H9 (cell line): ENCODE data around the gene ZNF423. TPM values are rescaled to one million over a fixed set of nuclear protein-coding genes. Genes with fewer than 3 reads are reported as not detected.

ENCODE experiments used
- DNase-seq: peaks from one replicate; pipeline ENCODE4 v3.0.0-alpha.2; 2017
- H2AFZ ChIP-seq: one replicate; pipeline ENCODE4 v1.6.1; 2013; ENCODE audit warnings: mild to moderate bottlenecking, low read length, control low read depth, moderate library complexity
- H2AK5ac ChIP-seq: 2 replicates; pipeline ENCODE4 v1.6.1; 2013; ENCODE audit warnings: low read length, control low read depth, mixed read lengths; ENCODE audit not compliant: insufficient read length
- H2BK120ac ChIP-seq: one replicate; pipeline ENCODE4 v1.6.1; 2013; ENCODE audit warnings: low read depth, mild to moderate bottlenecking, low read length, control low read depth, inconsistent platforms; ENCODE audit not compliant: poor library complexity, severe bottlenecking
- H2BK12ac ChIP-seq: 2 replicates; pipeline ENCODE4 v1.6.1; 2013; ENCODE audit warnings: low read length, control low read depth, mixed read lengths, low read depth; ENCODE audit not compliant: insufficient read length
- H2BK15ac ChIP-seq: 2 replicates; pipeline ENCODE4 v1.6.1; 2013; ENCODE audit warnings: low read depth, low read length, control low read depth
- H2BK20ac ChIP-seq: one replicate; pipeline ENCODE4 v1.6.1; 2013; ENCODE audit warnings: low read depth, mild to moderate bottlenecking, low read length, control low read depth, inconsistent platforms; ENCODE audit not compliant: poor library complexity, severe bottlenecking
- H2BK5ac ChIP-seq: 2 replicates; pipeline ENCODE4 v1.6.1; 2013; ENCODE audit warnings: low read length, control low read depth, mixed read lengths; ENCODE audit not compliant: insufficient read length
- H3K14ac ChIP-seq: 2 replicates; pipeline ENCODE4 v1.6.1; 2013; ENCODE audit warnings: low read length, control low read depth; ENCODE audit not compliant: insufficient read depth
- H3K18ac ChIP-seq: 2 replicates; pipeline ENCODE4 v1.6.1; 2013; ENCODE audit warnings: low read depth, mild to moderate bottlenecking, mixed read lengths, low read length, control low read depth; ENCODE audit not compliant: insufficient read length
- H3K23ac ChIP-seq: 2 replicates; pipeline ENCODE4 v1.6.1; 2013; ENCODE audit warnings: low read length, control low read depth, mixed read lengths, low read depth; ENCODE audit not compliant: insufficient read length
- H3K23me2 ChIP-seq: 2 replicates; pipeline ENCODE4 v1.6.1; 2013; ENCODE audit warnings: low read depth, mild to moderate bottlenecking, mixed read lengths, low read length, control low read depth; ENCODE audit not compliant: insufficient read length, poor library complexity, severe bottlenecking
- H3K27ac ChIP-seq: 2 replicates; pipeline ENCODE4 v1.5.1; 2013; ENCODE audit warnings: low read length, control low read depth, mixed read lengths, low read depth; ENCODE audit not compliant: insufficient read length
- H3K27me3 ChIP-seq: 2 replicates; pipeline ENCODE4 v1.6.1; 2013; ENCODE audit warnings: low read length, control low read depth, inconsistent platforms; ENCODE audit not compliant: insufficient read depth
- H3K4ac ChIP-seq: 2 replicates; pipeline ENCODE4 v1.6.1; 2013; ENCODE audit warnings: low read depth, mild to moderate bottlenecking, control low read depth, inconsistent platforms, low read length, moderate library complexity
- H3K4me1 ChIP-seq: 2 replicates; pipeline ENCODE4 v1.6.1; 2013; ENCODE audit warnings: low read length, control low read depth, inconsistent platforms; ENCODE audit not compliant: insufficient read depth
- H3K4me2 ChIP-seq: 2 replicates; pipeline ENCODE4 v1.6.1; 2013; ENCODE audit warnings: low read length, control low read depth, mixed read lengths; ENCODE audit not compliant: insufficient read length, insufficient read depth
- H3K56ac ChIP-seq: 2 replicates; pipeline ENCODE4 v1.6.1; 2013; ENCODE audit warnings: low read depth, mild to moderate bottlenecking, mixed read lengths, low read length, control low read depth; ENCODE audit not compliant: insufficient read length
- H3K79me1 ChIP-seq: 2 replicates; pipeline ENCODE4 v1.6.1; 2013; ENCODE audit warnings: low read depth, mild to moderate bottlenecking, moderate library complexity, low read length, control low read depth, inconsistent platforms; ENCODE audit not compliant: insufficient read depth, poor library complexity, severe bottlenecking
- H3K79me2 ChIP-seq: 2 replicates; pipeline ENCODE4 v1.6.1; 2013; ENCODE audit warnings: low read length, control low read depth, inconsistent platforms; ENCODE audit not compliant: insufficient read depth
- H3K9ac ChIP-seq: 2 replicates; pipeline ENCODE4 v1.6.1; 2013; ENCODE audit warnings: low read length, control low read depth, mixed read lengths; ENCODE audit not compliant: insufficient read length; ENCODE audit errors: extremely low read depth
- H3K9me3 ChIP-seq: one replicate; pipeline ENCODE4 v1.6.1; 2013; ENCODE audit warnings: low read depth, low read length, inconsistent platforms; ENCODE audit not compliant: control insufficient read depth
- H3T11ph ChIP-seq: one replicate; pipeline ENCODE4 v1.6.1; 2013; ENCODE audit warnings: mild to moderate bottlenecking, low read length, control low read depth, inconsistent platforms
- H4K20me1 ChIP-seq: one replicate; pipeline ENCODE4 v1.6.1; 2013; ENCODE audit not compliant: control insufficient read depth, insufficient read length, insufficient read depth
- H4K5ac ChIP-seq: 2 replicates; pipeline ENCODE4 v1.6.1; 2013; ENCODE audit warnings: low read depth, mild to moderate bottlenecking, mixed read lengths, low read length, control low read depth; ENCODE audit not compliant: insufficient read length
- H4K8ac ChIP-seq: replicated peaks from 2 replicates; pipeline ENCODE4 v1.6.1; 2013; ENCODE audit warnings: low read length, control low read depth, mixed read lengths, low read depth; ENCODE audit not compliant: insufficient read length
- H4K91ac ChIP-seq: 2 replicates; pipeline ENCODE4 v1.6.1; 2013; ENCODE audit warnings: low read depth, mild to moderate bottlenecking, moderate library complexity, mixed read lengths, low read length, control low read depth; ENCODE audit not compliant: insufficient read length
- H3K27ac Mint-ChIP-seq, 3 experiments: 2 replicates in 2 of 3; 3 replicates in 1 of 3; pipeline ENCODE4 v1.8.0; 2020 to 2021; ENCODE audit warnings: mixed read lengths in 3 of 3, mild to moderate bottlenecking in 1 of 3, moderate library complexity in 1 of 3
- H3K27me3 Mint-ChIP-seq: 2 replicates; pipeline ENCODE4 v1.8.0; 2021; ENCODE audit warnings: low read depth, mild to moderate bottlenecking, moderate library complexity, mixed read lengths
- H3K36me3 Mint-ChIP-seq, 3 experiments: 2 replicates in 2 of 3; 3 replicates in 1 of 3; pipeline ENCODE4 v1.8.0; 2020 to 2021; ENCODE audit warnings: low read depth in 3 of 3, mixed read lengths in 3 of 3; ENCODE audit not compliant: insufficient read depth in 1 of 3
- H3K4me1 Mint-ChIP-seq, 2 experiments: 2 replicates each; pipeline ENCODE4 v1.8.0; 2020; ENCODE audit warnings: mixed read lengths in 2 of 2
- H3K4me3 Mint-ChIP-seq, 2 experiments: 2 replicates in 1 of 2; 3 replicates in 1 of 2; pipeline ENCODE4 v1.8.0; 2020 to 2021; ENCODE audit warnings: mild to moderate bottlenecking in 2 of 2, mixed read lengths in 2 of 2, moderate library complexity in 1 of 2
- H3K9me3 Mint-ChIP-seq, 2 experiments: 2 replicates in 1 of 2; 3 replicates in 1 of 2; pipeline ENCODE4 v1.8.0; 2020; ENCODE audit warnings: mild to moderate bottlenecking in 2 of 2, mixed read lengths in 2 of 2, moderate library complexity in 1 of 2
- WGBS: extraction: QIAGEN DNeasy Blood & Tissue Kit; methylation state at CpG from one replicate; pipeline ENCODE4 v1.1.7; 2013; ENCODE audit warnings: missing lambda C conversion rate, low lambda C conversion rate, mixed read lengths; ENCODE audit not compliant: insufficient read length; ENCODE audit errors: extremely low coverage; 5-methylcytosine and 5-hydroxymethylcytosine counted together
- total RNA-seq: library from RNA; stranded (reverse); gene quantifications from 2 replicates; pipeline ENCODE4 v1.2.1, GENCODE V29; 2021
- TF ChIP-seq, protein P1 (sequence below): fragments of 200-600 bp; sonication (generic); conservative IDR thresholded peaks from 3 replicates; pipeline ENCODE4 v1.8.0; 2021; ENCODE audit warnings: antibody characterized with exemption, mild to moderate bottlenecking

Gene ZNF423
- total RNA-seq, 1 experiment from 2014 or later: 51.5 TPM

GRCh38 chr16:49567950-49568349 is 288.0 kb downstream of the ZNF423 start:
- H3K18ac ChIP-seq: no peak overlapping the region
- WGBS: no CpG with 5 or more reads among the region's 1 CpG
- H3K4ac ChIP-seq: no peak overlapping the region
- H2AFZ ChIP-seq: no peak overlapping the region
- no peak for DNase-seq
- no peak overlapping the region for H2BK15ac ChIP-seq
- Mint-ChIP-seq H3K4me1 (peaks cover 33 to 52% of the 10 kb centered on the region in 2 experiments), H3K27me3 (peaks cover 2% of the 10 kb centered on the region; the same call in 1 of the 2 replicates), H3K4me3 (no peak overlapping the region), H3K36me3 (peaks cover 6 to 14% (median 6%) of the 10 kb centered on the region in 3 experiments), H3K9me3 (no peaks in the 10 kb centered on the region), H3K27ac (0 out of 7 replicates have a peak overlapping the region, but pooled peaks of 1 of the 3 experiments have one; percentile 34)
- no peaks in the 10 kb centered on the region for H3K27me3 ChIP-seq
- H3K23ac ChIP-seq: no peak overlapping the region
- no peaks in the 10 kb centered on the region for H3K9me3 ChIP-seq
- H3K56ac ChIP-seq: no peak overlapping the region
- no peak overlapping the region for H2BK12ac ChIP-seq
- H3K4me1 ChIP-seq: peaks cover 7% of the 10 kb centered on the region
- H3T11ph ChIP-seq: no peak overlapping the region
- no peak overlapping the region for H4K8ac ChIP-seq
- no peak overlapping the region for H3K4me2 ChIP-seq
- H4K20me1 ChIP-seq: no peaks in the 10 kb centered on the region
- H3K9ac ChIP-seq: no peak overlapping the region
- no peak overlapping the region for H3K14ac ChIP-seq
- H2BK120ac ChIP-seq: no peak overlapping the region
- no peaks in the 10 kb centered on the region for H3K79me1 ChIP-seq
- TF ChIP-seq, protein P1, sequence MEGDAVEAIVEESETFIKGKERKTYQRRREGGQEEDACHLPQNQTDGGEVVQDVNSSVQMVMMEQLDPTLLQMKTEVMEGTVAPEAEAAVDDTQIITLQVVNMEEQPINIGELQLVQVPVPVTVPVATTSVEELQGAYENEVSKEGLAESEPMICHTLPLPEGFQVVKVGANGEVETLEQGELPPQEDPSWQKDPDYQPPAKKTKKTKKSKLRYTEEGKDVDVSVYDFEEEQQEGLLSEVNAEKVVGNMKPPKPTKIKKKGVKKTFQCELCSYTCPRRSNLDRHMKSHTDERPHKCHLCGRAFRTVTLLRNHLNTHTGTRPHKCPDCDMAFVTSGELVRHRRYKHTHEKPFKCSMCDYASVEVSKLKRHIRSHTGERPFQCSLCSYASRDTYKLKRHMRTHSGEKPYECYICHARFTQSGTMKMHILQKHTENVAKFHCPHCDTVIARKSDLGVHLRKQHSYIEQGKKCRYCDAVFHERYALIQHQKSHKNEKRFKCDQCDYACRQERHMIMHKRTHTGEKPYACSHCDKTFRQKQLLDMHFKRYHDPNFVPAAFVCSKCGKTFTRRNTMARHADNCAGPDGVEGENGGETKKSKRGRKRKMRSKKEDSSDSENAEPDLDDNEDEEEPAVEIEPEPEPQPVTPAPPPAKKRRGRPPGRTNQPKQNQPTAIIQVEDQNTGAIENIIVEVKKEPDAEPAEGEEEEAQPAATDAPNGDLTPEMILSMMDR: no peak
- H3K27ac ChIP-seq: no peak overlapping the region
- no peaks in the 10 kb centered on the region for H3K79me2 ChIP-seq
- no peak overlapping the region for H2BK20ac ChIP-seq
- H2BK5ac ChIP-seq: no peak overlapping the region
- H4K91ac ChIP-seq: no peak overlapping the region
- H2AK5ac ChIP-seq: no peak overlapping the region
- peaks cover 2% of the 10 kb centered on the region for H3K23me2 ChIP-seq
- H4K5ac ChIP-seq: no peak overlapping the region
